Lower leg skin (tissue), 4 donors: Measurements from ENCODE around the gene LSM3. TPM values are rescaled to one million over a fixed set of nuclear protein-coding genes. Genes with fewer than 3 reads are reported as not detected.

Source experiments
- DNase-seq, 2 donors: peaks; one replicate each; pipeline ENCODE4 v3.0.0-alpha.2; 2019; ENCODE audit warnings: low spot score in 2 of 2
- H3K4me3 ChIP-seq: fragments of 200-600 bp; sonication (generic); 2 replicates; pipeline ENCODE4 v1.5.1; 2017; ENCODE audit warnings: mild to moderate bottlenecking, low read depth; ENCODE audit not compliant: poor library complexity, severe bottlenecking
- CTCF ChIP-seq, 3 donors: fragments of 450-650 bp; IDR thresholded peaks; one replicate each; pipeline ENCODE4 v1.5.1; 2016; ENCODE audit warnings: antibody characterized with exemption in 3 of 3, mild to moderate bottlenecking in 3 of 3, moderate library complexity in 2 of 3
- POLR2A ChIP-seq, 2 donors: fragments of 450-650 bp; IDR thresholded peaks; one replicate each; pipeline ENCODE4 v1.6.1; 2016 to 2017; ENCODE audit warnings: antibody characterized with exemption in 2 of 2, mild to moderate bottlenecking in 1 of 2, moderate library complexity in 1 of 2
- WGBS, 2 donors: methylation state at CpG; one replicate each; pipeline ENCODE4 v1.1.5; 2018; 5-methylcytosine and 5-hydroxymethylcytosine counted together
- intact Hi-C: fragments of 100-400 bp; cut with DNase I; formaldehyde crosslinking; loops from one replicate; pipeline ENCODE4 v1.15.0; 2023; ENCODE audit warnings: low total_unique reads
- total RNA-seq, 4 donors: library from RNA; depleted of rRNA; stranded (reverse); fragments of >200 nt; gene quantifications; one replicate each; pipeline ENCODE4 v1.1.0, GENCODE V29; 2016

Gene LSM3
- total RNA-seq, 4 donors from 2014 or later = 7.6 to 11.4 (median 8.2) TPM

GRCh38 chr3:14137004-14137403 lies 41.6 kb upstream of the LSM3 start:
- no peak for DNase-seq

DNA sequence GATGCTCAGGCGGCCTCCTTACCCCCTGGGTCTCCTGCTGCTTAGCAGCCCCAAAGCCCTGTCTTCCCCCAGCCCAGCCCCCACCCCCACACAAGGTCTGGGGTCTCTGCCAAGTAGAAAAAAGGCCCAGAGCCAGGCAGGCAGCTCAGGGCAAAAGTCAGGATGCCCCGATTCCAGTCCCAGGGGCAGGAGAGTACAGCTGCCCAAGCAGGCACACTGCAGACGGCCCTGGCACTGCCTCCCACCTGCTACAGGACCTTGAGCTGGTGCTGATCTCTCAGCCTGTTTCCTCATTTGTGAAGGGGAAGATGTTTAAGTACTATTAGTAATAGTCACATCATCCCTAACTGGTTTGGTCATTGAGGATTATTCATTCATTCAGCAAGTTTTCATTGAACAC lies 41.2 kb upstream of the LSM3 start:
- no peak for DNase-seq
- no peak overlapping the region for H3K4me3 ChIP-seq
- WGBS, 2 donors = 45 to 60% methylated on average over 3 of the region's 3 CpGs
- no peak for TF ChIP-seq POLR2A (IDR thresholded peaks at IDR 0.05)
- TF ChIP-seq CTCF (IDR thresholded peaks at IDR 0.05) = no peak
- intact Hi-C loops = no loop called here

More at GRCh38 chr3:14137004-14137403, 41.6 kb upstream of the LSM3 start:
- intact Hi-C loops = no loop called here
- no peak overlapping the region for H3K4me3 ChIP-seq
- WGBS, 2 donors = 79% methylated on average over 3 of the region's 3 CpGs; no CpG with 5 or more reads in 1 of the 2 donors
- TF ChIP-seq CTCF (IDR thresholded peaks at IDR 0.05) (no peak), POLR2A (IDR thresholded peaks at IDR 0.05) (no peak)

- WGBS, 2 donors = 85 to 89% methylated on average over 16 of the region's 16 CpGs
- intact Hi-C loops = no loop called here
- TF ChIP-seq POLR2A (IDR thresholded peaks at IDR 0.05) (no peak), CTCF (IDR thresholded peaks at IDR 0.05) (no peak)
- peak in 1 of 2 donors; percentile 75 for DNase-seq
- H3K4me3 ChIP-seq = no peak overlapping the region
These were observed 40.3 kb upstream of the LSM3 start for GRCh38 chr3:14138109-14138877.

DNA sequence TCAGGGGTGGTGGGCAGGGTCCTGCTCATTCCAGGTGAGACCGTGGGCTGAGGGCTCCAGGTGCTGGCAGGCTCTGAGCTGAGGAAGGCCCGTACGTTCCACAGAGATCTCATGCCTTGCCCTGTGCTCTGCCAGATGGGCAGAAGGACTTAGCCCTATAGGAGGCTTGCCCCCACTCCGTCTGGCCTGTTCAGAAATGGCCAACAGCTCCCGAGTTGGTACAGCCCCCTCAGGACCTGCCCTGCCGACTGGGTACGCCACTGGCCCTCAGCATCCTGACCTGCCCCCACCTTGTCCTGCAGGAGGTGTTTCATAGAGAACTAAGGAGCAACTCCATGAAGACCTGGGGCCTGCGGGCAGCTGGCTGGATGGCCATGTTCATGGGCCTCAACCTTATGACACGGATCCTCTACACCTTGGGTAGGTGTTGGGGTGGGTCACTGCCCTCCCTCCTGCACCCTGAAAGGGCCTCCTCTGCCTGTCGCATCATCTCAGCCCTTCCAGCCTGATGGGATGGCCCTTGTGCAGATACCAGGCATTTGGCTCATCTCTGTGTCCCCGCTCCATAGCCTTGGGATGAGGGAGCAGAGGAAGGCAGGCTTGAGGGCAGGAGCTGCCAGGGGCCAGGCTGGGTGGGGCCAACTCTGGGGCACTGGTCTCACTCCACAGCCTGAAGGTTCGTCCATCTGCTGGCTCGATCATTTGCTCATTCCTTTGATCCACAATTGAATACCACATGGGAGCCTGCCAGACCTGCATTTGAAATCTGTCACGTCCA lies 39.5 kb upstream of the LSM3 start:
- no peak for TF ChIP-seq POLR2A (IDR thresholded peaks at IDR 0.05)
- no peak for TF ChIP-seq CTCF (IDR thresholded peaks at IDR 0.05)
- intact Hi-C loops = no loop called here
- WGBS, 2 donors = 86% methylated on average over 14 of the region's 14 CpGs
- H3K4me3 ChIP-seq = no peak overlapping the region
- no peak for DNase-seq

- intact Hi-C loops = no loop called here
- no peak overlapping the region for H3K4me3 ChIP-seq
- no peak for DNase-seq
- TF ChIP-seq CTCF (IDR thresholded peaks at IDR 0.05) (no peak), POLR2A (IDR thresholded peaks at IDR 0.05) (no peak)
- WGBS, 2 donors = 59 to 67% methylated on average over 5 of the region's 5 CpGs
These were observed 38.8 kb upstream of the LSM3 start for GRCh38 chr3:14139771-14140170.
